GM21528 (cell line): ENCODE data around the gene HACD1.
A peak's percentile ranks its signal among the peaks of the same experiment; 100 is the strongest.
"Not testable (repeated sequence)": the region's sequence is repeated elsewhere in the genome, so short reads cannot be mapped to it uniquely, and the experiment has no call there.

Experiments
- ATAC-seq: cut with Tn5 transposase; IDR thresholded peaks from one replicate; pipeline ENCODE4 v1.9.1; 2021; ENCODE audit warnings: mild to moderate bottlenecking, moderate library complexity; ENCODE audit not compliant: unreplicated experiment, low FRiP score

The HACD1 gene

GRCh38 chr10:17643755-17644484 is 26.7 kb upstream of the HACD1 start, which contains the start of gene STAM:
Gene STAM (plus strand): TSS chr10:17644151. CDS start chr10:17644340, 189 bp downstream.
- peak; percentile 93 for ATAC-seq

GRCh38 chr10:17643339-17643754 is 26.2 kb upstream of the HACD1 start:
- peak; percentile 13 for ATAC-seq

DNA sequence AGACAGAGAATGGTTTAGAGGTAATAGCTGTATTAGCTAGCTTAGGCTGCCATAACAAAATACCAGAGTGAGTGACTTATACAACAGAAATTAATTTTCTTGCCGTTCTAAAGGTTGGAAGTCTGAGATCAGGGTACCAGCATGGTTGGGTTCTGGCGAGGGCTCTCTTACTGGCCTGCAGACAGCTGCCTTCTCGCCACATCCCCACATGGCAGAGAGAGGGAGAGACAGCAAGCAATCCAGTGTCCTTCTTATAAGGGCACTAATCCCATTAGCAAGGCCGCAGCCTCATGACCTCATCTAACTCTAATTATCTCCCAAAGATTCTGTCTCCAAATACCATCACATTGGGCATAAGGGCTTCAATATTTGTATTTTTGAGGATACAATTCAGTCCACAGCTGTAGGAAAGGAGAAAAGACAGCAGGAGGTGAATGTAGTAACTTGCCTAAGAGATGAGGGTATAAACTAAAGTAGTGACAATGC is 23.2 kb upstream of the HACD1 start:
- ATAC-seq, result no peak

DNA sequence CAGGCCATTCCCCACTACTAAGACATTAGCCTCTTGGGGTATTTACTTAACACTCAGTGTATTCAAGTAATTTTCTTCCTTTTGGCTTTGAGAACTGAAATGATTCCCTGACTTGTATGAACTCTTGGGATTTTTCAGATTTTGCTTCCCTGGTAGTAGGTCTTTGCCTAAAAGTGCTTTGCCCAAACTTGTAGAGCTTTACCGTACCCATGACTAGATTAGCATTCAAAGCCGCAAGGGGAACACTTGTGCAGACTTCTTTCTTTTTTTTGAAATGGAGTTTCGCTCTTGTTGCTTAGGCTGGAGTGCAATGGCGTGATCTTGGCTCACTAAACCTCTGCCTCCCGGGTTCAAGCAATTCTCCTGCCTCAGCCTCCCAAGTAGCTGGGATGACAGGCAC is 20.7 kb upstream of the HACD1 start:
- no peak for ATAC-seq

DNA sequence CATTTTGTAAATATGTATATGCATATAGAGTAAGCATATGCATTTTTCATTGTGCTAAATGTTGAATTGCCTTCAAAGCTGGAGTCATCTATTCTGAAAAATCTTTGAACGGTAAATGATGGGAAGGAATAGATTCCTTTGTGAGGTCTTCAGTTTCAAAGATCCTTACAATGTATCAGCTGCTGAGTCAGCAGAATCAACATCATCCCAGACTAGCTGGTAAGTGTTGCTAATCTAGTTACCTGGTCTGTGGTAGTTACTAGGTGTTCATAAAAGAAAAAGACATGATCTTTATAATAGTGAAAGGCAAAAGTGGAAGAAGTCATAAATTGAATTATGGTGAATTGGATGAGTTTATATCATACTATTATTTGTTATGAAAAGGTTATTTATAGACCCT is 16.2 kb upstream of the HACD1 start:
- no peak for ATAC-seq

DNA sequence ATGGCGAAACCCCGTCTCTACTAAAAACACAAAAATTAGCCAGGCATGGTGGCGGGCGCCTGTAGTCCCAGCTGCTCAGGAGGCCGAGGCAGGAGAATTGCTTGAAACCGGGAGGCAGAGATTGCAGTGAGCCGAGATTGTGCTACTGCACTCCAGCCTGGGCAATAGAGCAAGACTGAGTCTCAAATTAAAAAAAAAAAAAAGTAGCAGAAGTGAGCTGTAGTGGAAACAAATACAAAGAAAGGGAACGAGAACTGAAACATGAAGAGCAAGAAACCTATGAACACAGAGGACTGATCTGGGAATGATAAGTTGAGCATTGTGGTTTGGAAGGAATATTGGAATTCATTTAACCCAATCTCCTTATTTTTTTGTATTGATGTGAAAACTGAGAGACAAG is 15.4 kb upstream of the HACD1 start:
- not testable (repeated sequence) for ATAC-seq

GRCh38 chr10:17626656-17627055 is 9.5 kb upstream of the HACD1 start:
- no peak for ATAC-seq

GRCh38 chr10:17624996-17625395 is 7.8 kb upstream of the HACD1 start:
- ATAC-seq, result no peak

DNA sequence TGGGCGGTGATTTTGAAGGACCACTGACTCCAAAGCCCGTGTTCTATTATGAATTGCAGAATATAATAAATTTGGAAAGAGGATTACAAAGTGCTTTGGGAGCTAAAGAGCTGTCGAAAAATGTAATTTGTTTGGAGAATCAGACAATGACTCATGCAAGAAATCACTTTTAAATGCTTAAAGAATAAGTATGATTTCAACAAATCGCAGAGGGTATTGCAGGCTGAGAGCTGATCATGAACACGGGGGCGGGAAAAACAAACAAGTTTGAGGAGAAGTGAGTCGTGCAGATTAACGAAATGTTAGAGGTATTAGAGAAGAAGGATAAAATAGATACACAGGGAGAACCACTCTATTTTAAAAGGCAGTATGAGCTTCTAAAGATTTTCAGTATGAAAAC is 4.9 kb upstream of the HACD1 start:
- ATAC-seq, result no peak

DNA sequence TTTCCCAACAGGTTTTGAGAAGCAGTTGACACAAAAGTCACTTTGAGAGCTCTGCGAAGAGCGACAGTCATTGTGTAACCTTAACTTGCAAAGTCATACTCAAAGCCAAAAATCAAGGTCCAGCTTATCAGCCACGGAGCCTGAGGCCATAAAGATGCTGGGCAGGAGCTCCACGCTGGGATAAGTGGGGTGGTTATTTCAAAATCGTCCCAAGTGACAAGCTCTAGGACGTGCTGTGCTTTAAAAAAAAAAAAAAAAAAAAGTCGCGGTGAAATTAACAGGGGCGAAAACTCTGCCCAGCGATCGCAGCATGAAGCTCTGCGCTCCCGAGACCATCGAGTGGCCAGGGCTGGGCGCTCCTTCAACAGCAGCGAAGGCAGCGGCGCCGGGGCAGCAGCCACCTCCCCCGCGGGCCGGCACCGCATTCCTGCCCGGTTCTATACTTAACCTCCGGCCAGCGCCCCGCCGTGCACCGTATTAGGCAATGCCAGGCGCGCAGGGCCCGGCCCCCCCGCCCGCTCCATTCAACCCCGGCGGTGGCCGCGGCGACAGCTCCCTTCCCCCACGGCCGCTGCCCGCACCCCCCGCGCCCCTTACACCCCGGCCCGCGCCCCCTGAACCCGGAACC is 657 bp downstream of the HACD1 start:
- ATAC-seq, result peak; percentile 51

DNA sequence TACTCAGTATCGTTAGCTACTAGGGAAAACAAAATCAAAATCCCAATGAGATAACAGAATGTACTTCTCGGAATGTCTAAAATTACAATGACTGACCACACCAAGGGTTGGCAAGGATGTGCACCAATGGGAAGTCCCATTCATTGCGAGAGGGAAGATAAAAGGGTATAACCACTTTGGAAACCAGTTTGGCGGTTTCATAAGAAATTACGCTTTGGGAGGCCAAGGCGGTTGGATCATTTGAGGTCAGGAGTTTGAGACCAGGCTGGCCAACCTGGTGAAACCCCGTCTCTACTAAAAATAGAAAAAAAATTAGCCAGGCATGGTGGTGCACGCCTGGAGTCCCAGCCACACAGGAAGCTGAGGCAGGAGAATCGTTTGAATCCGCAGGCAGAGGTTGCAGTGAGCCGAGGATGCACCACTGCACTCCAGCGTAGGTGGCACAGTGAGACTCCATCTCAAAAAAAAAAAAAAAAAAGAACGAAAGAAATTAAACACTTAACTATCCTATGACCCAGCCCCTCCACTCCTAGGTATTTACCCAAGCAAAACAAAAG is 7.6 kb downstream of the HACD1 start:
- ATAC-seq, result no peak

GRCh38 chr10:17607603-17608332 is 9.4 kb downstream of the HACD1 start:
- peak; percentile 79 for ATAC-seq

DNA sequence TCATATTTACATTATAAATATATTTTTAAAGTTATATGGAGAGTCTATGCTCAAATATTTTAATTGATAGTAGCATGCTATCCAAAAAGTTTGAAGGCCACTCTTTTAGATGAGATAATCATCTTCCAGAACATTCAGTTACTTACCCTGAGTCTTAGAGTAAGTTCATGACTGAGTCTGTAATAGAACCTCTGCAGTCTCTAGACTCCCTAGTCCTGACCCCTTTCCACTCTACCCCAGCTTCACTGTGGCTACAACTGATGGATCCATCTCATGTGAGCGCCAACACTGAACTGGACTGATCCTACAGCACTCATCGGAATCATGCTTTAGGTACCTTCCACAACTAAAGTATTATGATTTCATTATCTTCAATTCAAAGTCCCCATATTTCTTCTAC is 10.1 kb downstream of the HACD1 start:
- ATAC-seq, result no peak

DNA sequence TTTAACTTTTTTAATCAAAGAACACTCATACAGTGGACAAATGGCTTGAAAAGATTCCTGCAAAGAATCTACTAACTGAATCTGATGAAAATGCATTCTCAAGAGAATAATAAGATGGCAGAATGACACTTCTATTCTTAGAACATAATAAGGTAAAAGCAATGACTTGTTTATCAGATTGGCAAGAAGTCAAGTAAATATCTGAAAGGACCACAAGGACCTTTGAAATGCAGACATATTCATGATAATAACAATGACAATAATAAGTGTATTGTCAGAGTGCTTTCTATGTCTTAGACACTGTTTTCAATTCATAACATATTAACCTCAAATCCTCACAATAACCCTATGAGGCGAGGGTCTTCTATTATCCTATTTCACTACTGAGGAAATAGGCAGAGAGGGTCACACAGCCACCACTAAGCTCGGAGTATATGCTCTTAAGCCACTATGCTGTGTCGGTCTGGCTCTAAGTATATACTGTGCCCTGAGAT is 10.6 kb downstream of the HACD1 start:
- ATAC-seq, result no peak

- no peak for ATAC-seq
Observed at GRCh38 chr10:17605936-17606335, 11.2 kb downstream of the HACD1 start.

DNA sequence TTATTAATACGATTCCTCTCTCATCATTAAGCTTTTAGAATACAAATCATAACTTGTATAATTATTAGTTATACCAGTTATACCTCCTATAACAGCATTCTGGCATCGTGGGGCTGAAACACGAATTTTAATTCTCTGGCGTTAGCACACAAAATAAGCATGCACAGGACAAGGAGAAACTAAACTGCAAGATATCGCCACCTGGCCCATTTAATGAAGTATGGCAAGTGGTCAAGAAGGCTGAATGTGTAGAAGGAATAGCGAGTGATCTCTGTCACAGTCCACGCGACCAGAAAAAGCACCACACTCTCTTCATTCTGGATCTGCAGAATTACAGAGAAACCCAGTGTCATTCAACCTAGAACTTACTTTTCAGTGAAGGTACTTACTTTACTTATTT is 18.1 kb downstream of the HACD1 start:
- no peak for ATAC-seq

DNA sequence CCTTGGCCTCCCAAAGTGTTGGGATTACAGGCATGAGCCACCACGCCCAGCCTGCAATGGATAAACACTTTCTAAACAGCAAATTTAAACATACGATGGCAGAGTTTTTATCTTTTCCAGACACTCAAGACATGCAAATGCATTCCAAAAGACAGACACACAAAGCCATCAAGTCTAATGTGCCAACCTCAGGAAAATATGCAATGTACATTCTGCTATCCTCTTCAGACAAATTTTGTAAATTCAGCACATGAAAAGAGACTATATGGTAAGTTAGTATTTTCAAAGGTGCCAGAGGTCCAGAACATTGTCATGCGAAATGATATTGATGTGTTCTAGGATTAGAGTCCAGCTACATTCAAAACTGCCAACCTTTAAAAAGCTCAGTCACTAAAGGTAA is 19.8 kb downstream of the HACD1 start:
- no peak for ATAC-seq

GRCh38 chr10:17590969-17591645 is 26.1 kb downstream of the HACD1 start:
- no peak for ATAC-seq

DNA sequence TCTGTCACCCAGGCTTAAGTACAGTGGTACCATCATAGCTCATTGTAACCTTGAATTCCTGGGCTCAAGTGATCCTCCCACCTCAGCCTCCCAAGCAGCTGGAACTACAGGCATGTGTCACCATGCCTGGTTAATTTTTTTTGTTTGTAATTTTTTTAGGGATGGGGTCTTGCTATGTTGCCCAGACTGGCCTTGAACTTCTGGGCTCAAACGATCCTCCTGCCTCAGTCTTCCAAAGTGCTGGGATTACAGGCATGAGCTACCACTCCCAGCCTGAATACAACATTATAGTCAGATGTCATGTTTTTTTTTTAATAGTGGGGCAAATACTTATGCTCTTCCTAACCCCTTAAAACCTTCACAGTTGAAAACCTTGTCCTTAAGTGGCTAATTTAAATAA is 27.9 kb downstream of the HACD1 start:
- not testable (repeated sequence) for ATAC-seq

DNA sequence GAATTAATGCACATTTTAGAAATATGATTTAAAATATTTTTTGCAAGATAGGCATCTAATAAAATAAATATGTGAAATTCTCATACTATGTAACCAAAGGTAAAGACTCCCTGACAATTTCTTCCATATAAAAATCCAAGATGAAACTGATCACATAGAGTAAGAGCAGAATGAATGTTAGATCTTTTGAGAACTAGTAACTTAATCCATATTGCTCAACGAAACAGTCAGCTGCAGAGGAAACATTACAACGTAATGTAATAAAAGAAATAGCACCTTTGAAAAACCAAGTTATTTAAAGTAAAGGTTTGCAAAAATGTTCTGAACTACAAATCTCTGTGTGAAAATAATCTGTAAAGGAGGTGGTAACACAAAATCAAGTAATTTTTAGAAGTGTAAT is 28.8 kb downstream of the HACD1 start:
- no peak for ATAC-seq
